ENCODE data around the gene COL24A1. TPM values are rescaled to one million over a fixed set of nuclear protein-coding genes. Genes with fewer than 3 reads are reported as not detected.

The COL24A1 gene
- total and polyA plus RNA-seq, 2 donors from 2014 or later = 0.47 to 0.54 TPM

- TF ChIP-seq CTCF (IDR thresholded peaks at IDR 0.05; ENCODE audit: borderline replicate concordance, extremely low read depth, insufficient read depth) = no peak
- intact Hi-C loops (cut with DNase I) = no loop called here
- Histone ChIP-seq H3K9me3 (ENCODE audit: control insufficient read depth in 2 of 3, insufficient read depth in 1 of 3, low read length in 3 of 3) (no peaks in the 10 kb centered on the region), H3K27me3 (ENCODE audit: control insufficient read depth, insufficient read depth, low read length) (no peaks in the 10 kb centered on the region), H3K4me1 (ENCODE audit: control insufficient read depth in 2 of 3, insufficient read depth in 2 of 3, low read depth in 1 of 3, low read length in 3 of 3) (peaks cover 0 to 11% (median 0%) of the 10 kb centered on the region in 3 donors), H3K27ac (ENCODE audit: low read depth in 2 of 2, low read length in 2 of 2) (no peak overlapping the region), H3K9ac (ENCODE audit: low read length in 3 of 3) (no peak overlapping the region), H3K36me3 (ENCODE audit: control insufficient read depth in 2 of 3, insufficient read depth in 3 of 3, low read length in 3 of 3) (no peaks in the 10 kb centered on the region), H3K4me3 (ENCODE audit: low read length in 3 of 3) (no peak overlapping the region)
- FAIRE-seq (no peak), DNase-seq (no peak)
Observed at GRCh38 chr1:86152887-86153286, 3.7 kb downstream of the COL24A1 start.

- intact Hi-C loops (cut with DNase I) = no loop called here
- Histone ChIP-seq H3K9ac (ENCODE audit: low read length in 3 of 3) (no peak overlapping the region), H3K4me1 (ENCODE audit: control insufficient read depth in 2 of 3, insufficient read depth in 2 of 3, low read depth in 1 of 3, low read length in 3 of 3) (peaks cover 0 to 11% (median 0%) of the 10 kb centered on the region in 3 donors), H3K9me3 (ENCODE audit: control insufficient read depth in 2 of 3, insufficient read depth in 1 of 3, low read length in 3 of 3) (no peaks in the 10 kb centered on the region), H3K27me3 (ENCODE audit: control insufficient read depth, insufficient read depth, low read length) (no peaks in the 10 kb centered on the region), H3K27ac (ENCODE audit: low read depth in 2 of 2, low read length in 2 of 2) (no peak overlapping the region), H3K36me3 (ENCODE audit: control insufficient read depth in 2 of 3, insufficient read depth in 3 of 3, low read length in 3 of 3) (no peaks in the 10 kb centered on the region), H3K4me3 (ENCODE audit: low read length in 3 of 3) (no peak overlapping the region)
- TF ChIP-seq CTCF (IDR thresholded peaks at IDR 0.05; ENCODE audit: borderline replicate concordance, extremely low read depth, insufficient read depth) = no peak
- DNase-seq = no peak
- no peak for FAIRE-seq
Observed at GRCh38 chr1:86151427-86151826, 5.1 kb downstream of the COL24A1 start.

DNA sequence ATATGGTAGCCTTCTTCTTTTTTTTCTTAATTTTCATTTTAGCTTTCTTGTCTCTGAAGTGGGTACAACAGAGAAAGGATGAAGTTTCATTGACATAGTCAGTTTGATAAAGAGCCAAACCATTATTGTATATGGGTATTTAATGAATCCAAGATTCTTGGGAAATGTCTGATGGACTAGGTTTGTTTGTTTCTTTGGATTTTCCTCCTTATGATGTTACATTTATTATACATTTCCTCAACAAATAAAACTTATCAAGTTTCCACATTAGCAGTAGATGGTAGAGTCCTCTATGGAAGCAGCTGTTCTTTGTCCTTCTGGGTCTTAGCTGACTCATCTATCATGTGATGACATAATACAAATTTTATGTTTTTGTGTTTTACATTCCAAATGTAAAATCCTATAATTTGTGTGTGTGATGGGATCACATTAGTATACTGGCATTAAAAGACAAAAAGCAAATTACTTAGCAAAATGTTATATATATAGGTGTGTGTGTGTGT, 6.0 kb downstream of the COL24A1 start:
- H3K27ac ChIP-seq (ENCODE audit: low read depth in 2 of 2, low read length in 2 of 2) = no peak overlapping the region
- H3K36me3 ChIP-seq (ENCODE audit: control insufficient read depth in 2 of 3, insufficient read depth in 3 of 3, low read length in 3 of 3) = no peaks in the 10 kb centered on the region
- no peak for TF ChIP-seq CTCF (IDR thresholded peaks at IDR 0.05; ENCODE audit: borderline replicate concordance, extremely low read depth, insufficient read depth)
- intact Hi-C loops (cut with DNase I) = no loop called here
- DNase-seq (no peak), FAIRE-seq (no peak)
- no peak overlapping the region for H3K9ac ChIP-seq (ENCODE audit: low read length in 3 of 3)
- H3K4me3 ChIP-seq (ENCODE audit: low read length in 3 of 3) = no peak overlapping the region
- H3K9me3 ChIP-seq (ENCODE audit: control insufficient read depth in 2 of 3, insufficient read depth in 1 of 3, low read length in 3 of 3) = no peaks in the 10 kb centered on the region
- no peaks in the 10 kb centered on the region for H3K27me3 ChIP-seq (ENCODE audit: control insufficient read depth, insufficient read depth, low read length)
- peaks cover 0 to 7% (median 0%) of the 10 kb centered on the region in 3 donors for H3K4me1 ChIP-seq (ENCODE audit: control insufficient read depth in 2 of 3, insufficient read depth in 2 of 3, low read depth in 1 of 3, low read length in 3 of 3)

- Histone ChIP-seq H3K36me3 (ENCODE audit: control insufficient read depth in 2 of 3, insufficient read depth in 3 of 3, low read length in 3 of 3) (no peaks in the 10 kb centered on the region), H3K4me3 (ENCODE audit: low read length in 3 of 3) (no peak overlapping the region), H3K4me1 (ENCODE audit: control insufficient read depth in 2 of 3, insufficient read depth in 2 of 3, low read depth in 1 of 3, low read length in 3 of 3) (no peaks in the 10 kb centered on the region), H3K27me3 (ENCODE audit: control insufficient read depth, insufficient read depth, low read length) (no peaks in the 10 kb centered on the region), H3K9me3 (ENCODE audit: control insufficient read depth in 2 of 3, insufficient read depth in 1 of 3, low read length in 3 of 3) (no peaks in the 10 kb centered on the region), H3K27ac (ENCODE audit: low read depth in 2 of 2, low read length in 2 of 2) (no peak overlapping the region), H3K9ac (ENCODE audit: low read length in 3 of 3) (no peak overlapping the region)
- no peak for TF ChIP-seq CTCF (IDR thresholded peaks at IDR 0.05; ENCODE audit: borderline replicate concordance, extremely low read depth, insufficient read depth)
- DNase-seq (no peak), FAIRE-seq (no peak)
- intact Hi-C loops (cut with DNase I) = no loop called here
Observed at GRCh38 chr1:86149591-86149990, 7.0 kb downstream of the COL24A1 start.
